CD14-positive monocyte (primary cell): ENCODE results near the gene ATP2A2. TPM values are rescaled to one million over a fixed set of nuclear protein-coding genes. Genes with fewer than 3 reads are reported as not detected.

Experiments used
- DNase-seq, 3 donors: peaks; one replicate each; pipeline ENCODE4 v3.0.0-alpha.2; 2011 to 2022
- H2AFZ ChIP-seq: 2 replicates; pipeline ENCODE4 v1.6.0; 2012; ENCODE audit warnings: mild to moderate bottlenecking, low read depth, low read length, inconsistent platforms; ENCODE audit not compliant: insufficient read depth, poor library complexity, severe bottlenecking
- H3K27ac ChIP-seq, 2 donors: 1 replicate in 1 of 2; 2 replicates in 1 of 2; pipeline ENCODE4 v1.5.1; 2012 to 2013; ENCODE audit warnings: low read length in 2 of 2, control low read depth in 1 of 2, inconsistent platforms in 1 of 2, low read depth in 1 of 2, mild to moderate bottlenecking in 1 of 2
- H3K27me3 ChIP-seq, 2 donors: one replicate each; pipeline versions ENCODE4 v1.6.0 to v1.6.1; 2011 to 2013; ENCODE audit warnings: low read length in 2 of 2; ENCODE audit not compliant: control insufficient read depth in 2 of 2, insufficient read depth in 2 of 2
- H3K36me3 ChIP-seq, 2 donors: replicated peaks in 1 of 2; 1 replicate in 1 of 2; 2 replicates in 1 of 2; pipeline versions ENCODE4 v1.5.1 to v1.6.1; 2012 to 2013; ENCODE audit warnings: low read length in 2 of 2, control low read depth in 1 of 2, inconsistent platforms in 1 of 2, mild to moderate bottlenecking in 1 of 2; ENCODE audit not compliant: insufficient read depth in 2 of 2, control insufficient read depth in 1 of 2
- H3K4me1 ChIP-seq, 2 donors: 1 replicate in 1 of 2; 2 replicates in 1 of 2; pipeline versions ENCODE4 v1.5.1 to v1.6.1; 2012 to 2013; ENCODE audit warnings: low read length in 2 of 2, control low read depth in 1 of 2, inconsistent platforms in 1 of 2, mild to moderate bottlenecking in 1 of 2, moderate library complexity in 1 of 2; ENCODE audit not compliant: insufficient read depth in 2 of 2, control insufficient read depth in 1 of 2
- H3K4me2 ChIP-seq: replicated peaks from 2 replicates; pipeline ENCODE3; 2012; ENCODE audit warnings: low read length, moderate library complexity, mild to moderate bottlenecking; ENCODE audit not compliant: poor library complexity, severe bottlenecking; ENCODE audit errors: extremely low read depth
- H3K4me3 ChIP-seq, 3 experiments: fragments of 200-600 bp in 1 of 3; sonication (generic) in 1 of 3; replicated peaks in 1 of 3; 1 replicate in 2 of 3; 2 replicates in 1 of 3; pipeline ENCODE4 v1.5.1; 2011 to 2013; ENCODE audit warnings: low read length in 3 of 3, mild to moderate bottlenecking in 3 of 3, control low read depth in 2 of 3, low read depth in 2 of 3, inconsistent platforms in 1 of 3, moderate library complexity in 1 of 3
- H3K79me2 ChIP-seq: 2 replicates; pipeline ENCODE4 v1.6.0; 2012; ENCODE audit warnings: mild to moderate bottlenecking, control low read depth, inconsistent platforms, low read length, moderate library complexity; ENCODE audit not compliant: insufficient read depth
- H3K9ac ChIP-seq: 2 replicates; pipeline ENCODE4 v1.6.0; 2017; ENCODE audit warnings: low read length, mild to moderate bottlenecking; ENCODE audit not compliant: insufficient read depth, poor library complexity, severe bottlenecking
- H3K9me3 ChIP-seq, 2 donors: replicated peaks in 1 of 2; 1 replicate in 1 of 2; 2 replicates in 1 of 2; pipeline versions ENCODE4 v1.5.1 to v1.6.1; 2012 to 2013; ENCODE audit warnings: low read length in 2 of 2, control low read depth in 1 of 2; ENCODE audit not compliant: control insufficient read depth in 1 of 2, insufficient read depth in 1 of 2
- H4K20me1 ChIP-seq: 2 replicates; pipeline ENCODE4 v1.6.0; 2012; ENCODE audit warnings: mild to moderate bottlenecking, low read length, control low read depth, moderate library complexity; ENCODE audit not compliant: insufficient read depth
- H3K27ac Mint-ChIP-seq, 7 donors: one replicate each; pipeline ENCODE4 v1.8.0; 2020; ENCODE audit warnings: mild to moderate bottlenecking in 7 of 7, mixed read lengths in 7 of 7, moderate library complexity in 6 of 7, inconsistent platforms in 2 of 7
- H3K27me3 Mint-ChIP-seq, 3 donors: one replicate each; pipeline ENCODE4 v1.8.0; 2021 to 2022; ENCODE audit warnings: low read depth in 3 of 3, mild to moderate bottlenecking in 3 of 3, mixed read lengths in 3 of 3, moderate library complexity in 3 of 3, inconsistent platforms in 1 of 3
- H3K36me3 Mint-ChIP-seq, 2 donors: one replicate each; pipeline ENCODE4 v1.8.0; 2020; ENCODE audit warnings: mixed read lengths in 2 of 2, inconsistent platforms in 1 of 2, mild to moderate bottlenecking in 1 of 2
- H3K4me1 Mint-ChIP-seq: one replicate; pipeline ENCODE4 v1.8.0; 2020; ENCODE audit warnings: mild to moderate bottlenecking, mixed read lengths
- H3K4me3 Mint-ChIP-seq, 2 donors: one replicate each; pipeline ENCODE4 v1.8.0; 2020; ENCODE audit warnings: mild to moderate bottlenecking in 2 of 2, mixed read lengths in 2 of 2, moderate library complexity in 1 of 2
- H3K9me3 Mint-ChIP-seq, 7 donors: one replicate each; pipeline ENCODE4 v1.8.0; 2020 to 2022; ENCODE audit warnings: mixed read lengths in 7 of 7, mild to moderate bottlenecking in 6 of 7, moderate library complexity in 6 of 7, inconsistent platforms in 2 of 7
- WGBS: methylation state at CpG from one replicate; pipeline ENCODE4 v1.1.5; 2013; ENCODE audit warnings: missing lambda C conversion rate; ENCODE audit not compliant: insufficient coverage; 5-methylcytosine and 5-hydroxymethylcytosine counted together
- intact Hi-C, 2 donors: fragments of 100-400 bp; cut with micrococcal nuclease; formaldehyde crosslinking; loops; one replicate each; pipeline versions ENCODE4 v1.15.0 to v1.15.1; 2023
- polyA plus RNA-seq, 3 donors: library from polyadenylated mRNA; depleted of rRNA in 1 of 3; unstranded in 2 of 3; stranded (reverse) in 1 of 3; fragments of 300-500 nt in 2 of 3; fragments of >200 nt in 1 of 3; fragmentation: Illumina TruSeq in 2 of 3; gene quantifications; 1 replicate in 2 of 3; 2 replicates in 1 of 3; pipeline ENCODE4 v1.2.3, GENCODE V29; 2012 to 2021
- TF ChIP-seq, protein P1 (sequence below): fragments of 200-600 bp; IDR thresholded peaks from one replicate; pipeline ENCODE4 v1.8.0; 2022; ENCODE audit warnings: antibody characterized with exemption, mild to moderate bottlenecking

The ATP2A2 gene
- polyA plus RNA-seq, 3 donors, result 4.5 to 83.1 (median 6.9) TPM

DNA sequence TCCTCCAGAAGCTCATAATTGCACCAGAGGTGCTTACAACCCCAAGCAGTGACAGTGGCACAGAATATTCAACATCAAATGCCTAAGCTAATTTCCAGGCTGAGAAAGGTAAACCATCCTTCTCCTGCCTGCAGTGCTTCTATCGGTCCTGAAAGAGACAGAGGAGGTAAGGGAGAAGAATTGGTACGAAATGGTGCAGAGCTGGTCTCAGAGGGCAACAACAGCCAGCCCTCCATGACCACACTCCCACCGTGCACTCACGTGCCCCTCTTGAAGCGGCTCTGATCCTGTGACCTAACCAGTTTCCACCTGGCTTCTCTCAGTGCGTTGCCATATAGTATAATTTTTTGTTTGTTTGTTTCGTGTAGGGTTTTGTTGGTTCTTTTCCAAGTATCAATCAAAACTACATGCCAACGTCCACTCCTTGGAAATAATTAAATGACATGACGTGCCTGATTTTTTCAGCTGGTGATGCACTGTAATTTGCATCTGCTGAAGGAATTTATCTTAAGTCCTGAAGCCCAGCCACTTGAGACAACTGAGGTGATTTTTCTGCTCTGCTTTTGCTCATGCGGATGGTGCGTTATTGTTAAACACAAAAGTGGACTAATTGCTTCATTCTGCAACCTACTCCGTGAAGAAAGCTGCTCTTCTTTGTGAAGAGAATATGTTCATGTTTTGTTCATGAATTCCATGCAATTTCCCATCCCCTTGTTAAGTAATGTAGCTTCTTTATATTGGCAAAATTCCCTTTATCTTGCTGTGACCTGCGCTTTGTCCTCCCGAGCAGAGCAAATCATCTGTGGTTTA lies 1.3 kb upstream of the ATP2A2 start:
- no peaks in the 10 kb centered on the region for H3K27me3 ChIP-seq
- H3K9ac ChIP-seq, result peak overlapping the region; percentile 93
- Mint-ChIP-seq H3K36me3 (peaks cover 17 to 18% of the 10 kb centered on the region in 2 donors), H3K4me1 (peaks cover 35% of the 10 kb centered on the region), H3K27ac (peak overlapping the region in 5 of 7 donors; percentile 46 to 93 (median 91)), H3K4me3 (peak overlapping the region; percentile 92 to 95), H3K27me3 (peaks cover 0 to 7% (median 7%) of the 10 kb centered on the region in 3 donors), H3K9me3 (no peaks in the 10 kb centered on the region)
- TF ChIP-seq, protein P1, sequence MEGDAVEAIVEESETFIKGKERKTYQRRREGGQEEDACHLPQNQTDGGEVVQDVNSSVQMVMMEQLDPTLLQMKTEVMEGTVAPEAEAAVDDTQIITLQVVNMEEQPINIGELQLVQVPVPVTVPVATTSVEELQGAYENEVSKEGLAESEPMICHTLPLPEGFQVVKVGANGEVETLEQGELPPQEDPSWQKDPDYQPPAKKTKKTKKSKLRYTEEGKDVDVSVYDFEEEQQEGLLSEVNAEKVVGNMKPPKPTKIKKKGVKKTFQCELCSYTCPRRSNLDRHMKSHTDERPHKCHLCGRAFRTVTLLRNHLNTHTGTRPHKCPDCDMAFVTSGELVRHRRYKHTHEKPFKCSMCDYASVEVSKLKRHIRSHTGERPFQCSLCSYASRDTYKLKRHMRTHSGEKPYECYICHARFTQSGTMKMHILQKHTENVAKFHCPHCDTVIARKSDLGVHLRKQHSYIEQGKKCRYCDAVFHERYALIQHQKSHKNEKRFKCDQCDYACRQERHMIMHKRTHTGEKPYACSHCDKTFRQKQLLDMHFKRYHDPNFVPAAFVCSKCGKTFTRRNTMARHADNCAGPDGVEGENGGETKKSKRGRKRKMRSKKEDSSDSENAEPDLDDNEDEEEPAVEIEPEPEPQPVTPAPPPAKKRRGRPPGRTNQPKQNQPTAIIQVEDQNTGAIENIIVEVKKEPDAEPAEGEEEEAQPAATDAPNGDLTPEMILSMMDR, result no peak
- peaks cover 33 to 40% of the 10 kb centered on the region in 2 donors for H3K4me1 ChIP-seq
- H3K36me3 ChIP-seq, result peaks cover 0 to 7% of the 10 kb centered on the region in 2 donors
- no peaks in the 10 kb centered on the region for H3K9me3 ChIP-seq
- intact Hi-C loops, result loop anchor here (5.0 to 10.0 kb wide), 3 partner anchors 45 to 155 kb away; partner anchors contain the start of gene IFT81 (in 1 of the 2)
- H2AFZ ChIP-seq, result peak overlapping the region; percentile 98
- peaks cover 33% of the 10 kb centered on the region for H3K79me2 ChIP-seq
- peaks cover 31% of the 10 kb centered on the region for H4K20me1 ChIP-seq
- peak overlapping the region; percentile 78 for H3K4me2 ChIP-seq
- 64% methylated on average over 7 of the region's 14 CpGs for WGBS
- H3K4me3 ChIP-seq, result peak overlapping the region; percentile 54 to 89 (median 61)
- DNase-seq, result no peak
- H3K27ac ChIP-seq, result peak overlapping the region in 1 of 2 donors; percentile 90

DNA sequence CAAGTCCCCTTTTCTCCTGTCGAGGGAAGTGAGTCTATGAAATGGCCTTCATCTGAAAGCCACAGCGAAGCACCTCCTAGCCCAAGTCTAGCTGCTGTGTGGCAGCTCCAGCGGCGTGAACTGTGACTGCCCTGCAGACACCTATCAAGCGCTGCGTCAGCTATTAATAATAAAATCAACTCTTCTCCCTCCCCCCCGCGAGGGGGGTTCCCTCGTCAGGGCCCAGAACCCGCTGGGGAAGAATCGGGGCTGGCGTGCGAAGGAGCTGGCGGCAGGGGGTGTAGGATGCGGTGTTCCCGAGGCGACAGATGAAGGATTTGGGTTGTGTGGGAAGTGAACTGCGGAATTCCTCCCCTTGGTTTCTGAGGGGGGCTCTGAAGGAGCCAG lies 662 bp upstream of the ATP2A2 start:
- WGBS, result under 1% methylated on average over 10 of the region's 18 CpGs
- Histone ChIP-seq H3K9ac (peak overlapping the region; percentile 93), H3K36me3 (peaks cover 0 to 7% of the 10 kb centered on the region in 2 donors), H3K4me3 (peak overlapping the region; percentile 54 to 89 (median 61)), H2AFZ (peak overlapping the region; percentile 98), H3K9me3 (no peaks in the 10 kb centered on the region), H3K27ac (peak overlapping the region; percentile 22 to 90), H3K4me1 (peaks cover 37 to 46% of the 10 kb centered on the region in 2 donors), H3K79me2 (peaks cover 39% of the 10 kb centered on the region), H4K20me1 (peaks cover 37% of the 10 kb centered on the region), H3K27me3 (no peaks in the 10 kb centered on the region), H3K4me2 (peak overlapping the region; percentile 78)
- H3K36me3 Mint-ChIP-seq, result peaks cover 20 to 24% of the 10 kb centered on the region in 2 donors
- H3K27ac Mint-ChIP-seq, result peak overlapping the region; percentile 64 to 93 (median 89)
- no peaks in the 10 kb centered on the region for H3K9me3 Mint-ChIP-seq
- intact Hi-C loops, result loop anchor here (5.0 to 10.0 kb wide), 3 partner anchors 46 to 156 kb away; partner anchors contain the start of gene IFT81 (in 1 of the 2)
- peaks cover 42% of the 10 kb centered on the region for H3K4me1 Mint-ChIP-seq
- TF ChIP-seq, protein P1, result no peak
- peak; percentile 40 to 74 (median 48) for DNase-seq
- peak overlapping the region; percentile 92 to 95 for H3K4me3 Mint-ChIP-seq
- peaks cover 0 to 7% (median 7%) of the 10 kb centered on the region in 3 donors for H3K27me3 Mint-ChIP-seq
